ENCODE results near the gene MGAT4C.

DNA sequence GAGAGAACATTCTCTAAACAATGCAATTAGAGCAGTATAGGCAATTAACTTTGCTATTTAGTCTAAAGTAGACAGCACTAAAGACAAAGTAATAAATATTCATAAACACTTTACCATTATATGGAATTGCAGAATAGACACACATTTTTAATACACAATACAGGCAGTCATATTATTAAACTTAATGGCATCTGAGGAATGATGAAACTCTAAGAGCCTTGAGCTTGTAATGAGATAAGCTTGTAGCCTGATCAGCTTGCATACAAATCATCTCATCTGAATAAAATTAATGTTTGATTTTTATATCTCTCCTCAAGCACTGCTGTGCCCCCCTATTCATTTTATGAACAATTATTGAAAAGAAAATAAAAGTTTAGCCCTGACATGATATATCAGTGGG is 107.6 kb downstream of the MGAT4C start:
- TF ChIP-seq, protein P1, sequence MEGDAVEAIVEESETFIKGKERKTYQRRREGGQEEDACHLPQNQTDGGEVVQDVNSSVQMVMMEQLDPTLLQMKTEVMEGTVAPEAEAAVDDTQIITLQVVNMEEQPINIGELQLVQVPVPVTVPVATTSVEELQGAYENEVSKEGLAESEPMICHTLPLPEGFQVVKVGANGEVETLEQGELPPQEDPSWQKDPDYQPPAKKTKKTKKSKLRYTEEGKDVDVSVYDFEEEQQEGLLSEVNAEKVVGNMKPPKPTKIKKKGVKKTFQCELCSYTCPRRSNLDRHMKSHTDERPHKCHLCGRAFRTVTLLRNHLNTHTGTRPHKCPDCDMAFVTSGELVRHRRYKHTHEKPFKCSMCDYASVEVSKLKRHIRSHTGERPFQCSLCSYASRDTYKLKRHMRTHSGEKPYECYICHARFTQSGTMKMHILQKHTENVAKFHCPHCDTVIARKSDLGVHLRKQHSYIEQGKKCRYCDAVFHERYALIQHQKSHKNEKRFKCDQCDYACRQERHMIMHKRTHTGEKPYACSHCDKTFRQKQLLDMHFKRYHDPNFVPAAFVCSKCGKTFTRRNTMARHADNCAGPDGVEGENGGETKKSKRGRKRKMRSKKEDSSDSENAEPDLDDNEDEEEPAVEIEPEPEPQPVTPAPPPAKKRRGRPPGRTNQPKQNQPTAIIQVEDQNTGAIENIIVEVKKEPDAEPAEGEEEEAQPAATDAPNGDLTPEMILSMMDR (IDR thresholded peaks at IDR 0.05), result no peak
- no peak for TF ChIP-seq POLR2A (IDR thresholded peaks at IDR 0.05)

Measured in tibial nerve (tissue), 3 donors.